K562 (cell line): Measurements from ENCODE around the gene CYRIA. TPM values are rescaled to one million over a fixed set of nuclear protein-coding genes. Genes with fewer than 3 reads are reported as not detected.

Source experiments
- ATAC-seq: fragments of 200-7000 bp; cut with Tn5 transposase; 3 replicates; pipeline ENCODE4 v1.9.1; 2020; ENCODE audit warnings: moderate library complexity
- BruUV-seq: library from RNA; stranded (reverse); fragments of 400-500 nt; replicated peaks from 2 replicates; lab custom pipeline; 2021; lab: Mats Ljungman, UMichigan
- CTCF ChIA-PET: fragments of 300-600 bp; formaldehyde crosslinking; extraction: SDS; loops from one replicate; lab custom pipeline; 2021; ENCODE audit warnings: low intra/inter-chr PET ratio; lab: Yijun Ruan, JAX
- POLR2A ChIA-PET: fragments of 300-600, 350-650 bp; sonication (Branson Sonifier 250); formaldehyde crosslinking; extraction: SDS; loops from one replicate; lab custom pipeline; 2021; ENCODE audit warnings: antibody characterized with exemption, inconsistent platforms; lab: Yijun Ruan, JAX
- DNase-seq, 4 experiments: peaks; one replicate each; pipeline versions ENCODE4 v3.0.0 to v3.0.0-alpha.2; 2011 to 2018; ENCODE audit warnings: low spot score in 3 of 4, mixed read lengths in 3 of 4; ENCODE audit errors: extremely low read depth in 1 of 4
- FAIRE-seq: peaks from 2 replicates; lab custom pipeline; 2011; peaks lifted over from hg19 to GRCh38; lab: Jason Lieb, UNC
- H2AFZ ChIP-seq: 2 replicates; pipeline ENCODE4 v1.6.0; 2011; ENCODE audit warnings: low read depth, low read length, control low read depth, inconsistent platforms
- H3K27ac ChIP-seq: fragments of 200-600 bp; 3 replicates; pipeline ENCODE4 v1.8.0; 2011; ENCODE audit warnings: low read depth, mild to moderate bottlenecking, control low read depth, inconsistent platforms, low read length, moderate library complexity, mixed read lengths; ENCODE audit errors: extremely low read depth
- H3K27me3 ChIP-seq, 2 experiments: fragments of 300-600 bp in 1 of 2; 2 replicates in 1 of 2; 3 replicates in 1 of 2; pipeline versions ENCODE4 v1.6.0 to v1.8.0; 2011; ENCODE audit warnings: inconsistent platforms in 2 of 2, low read length in 2 of 2, mild to moderate bottlenecking in 1 of 2, mixed read lengths in 1 of 2, moderate library complexity in 1 of 2; ENCODE audit not compliant: control insufficient read depth in 2 of 2, insufficient read depth in 2 of 2
- H3K36me3 ChIP-seq: fragments of 300-600 bp; 3 replicates; pipeline ENCODE4 v1.8.0; 2011; ENCODE audit warnings: mild to moderate bottlenecking, low read length, inconsistent platforms; ENCODE audit not compliant: control insufficient read depth, insufficient read depth
- H3K4me1 ChIP-seq, 2 experiments: fragments of 200-600 bp in 1 of 2; replicated peaks in 1 of 2; 2 replicates in 1 of 2; 3 replicates in 1 of 2; pipeline versions ENCODE4 v1.5.1 to v1.8.0; 2011; ENCODE audit warnings: inconsistent platforms in 2 of 2, low read length in 2 of 2, mild to moderate bottlenecking in 1 of 2, mixed read lengths in 1 of 2, moderate library complexity in 1 of 2; ENCODE audit not compliant: control insufficient read depth in 2 of 2, insufficient read depth in 2 of 2
- H3K4me2 ChIP-seq: 2 replicates; pipeline ENCODE4 v1.6.1; 2011; ENCODE audit warnings: low read length, control low read depth, inconsistent platforms, mixed read lengths; ENCODE audit not compliant: insufficient read depth
- H3K4me3 ChIP-seq: fragments of 200-600 bp; sonication (generic), shearing (Covaris generic); 2 replicates; pipeline ENCODE4 v1.5.1; 2016; ENCODE audit warnings: control low read depth, inconsistent platforms
- H3K79me2 ChIP-seq: fragments of 200-600 bp; 3 replicates; pipeline ENCODE4 v1.8.0; 2011; ENCODE audit warnings: low read length, inconsistent platforms; ENCODE audit not compliant: control insufficient read depth, insufficient read depth
- H3K9ac ChIP-seq, 2 experiments: 2 replicates each; pipeline versions ENCODE4 v1.6.0 to v1.6.1; 2011; ENCODE audit warnings: low read depth in 2 of 2, low read length in 2 of 2, control low read depth in 1 of 2, inconsistent platforms in 1 of 2, mild to moderate bottlenecking in 1 of 2, mixed read lengths in 1 of 2; ENCODE audit not compliant: insufficient read depth in 1 of 2
- H3K9me1 ChIP-seq: one replicate; pipeline ENCODE4 v1.6.0; 2011; ENCODE audit warnings: inconsistent platforms, mild to moderate bottlenecking, low read length, moderate library complexity; ENCODE audit not compliant: control insufficient read depth, insufficient read depth
- H3K9me3 ChIP-seq: replicated peaks from 2 replicates; pipeline ENCODE4 v1.5.1; 2011; ENCODE audit warnings: low read depth, low read length, inconsistent platforms; ENCODE audit not compliant: control insufficient read depth, insufficient read depth
- H4K20me1 ChIP-seq: replicated peaks from 2 replicates; pipeline ENCODE4 v1.6.1; 2011; ENCODE audit warnings: low read length, inconsistent platforms, mixed read lengths; ENCODE audit not compliant: control insufficient read depth, insufficient read depth
- E2F3 ChIP-seq: fragments of 250-450 bp; sonication (Bioruptor Pico); IDR thresholded peaks from 2 replicates; pipeline ENCODE4 v1.4.0; 2020; ENCODE audit warnings: mild to moderate bottlenecking
- HDAC8 ChIP-seq: fragments of 450-650 bp; IDR thresholded peaks from 2 replicates; pipeline ENCODE4 v1.6.1; 2016; ENCODE audit warnings: mild to moderate bottlenecking, missing genetic modification characterization, moderate library complexity, missing compliant biosample characterization
- KDM2B ChIP-seq: fragments of 250-450 bp; sonication (Bioruptor Pico); IDR thresholded peaks from 2 replicates; pipeline ENCODE4 v1.8.0; 2021; ENCODE audit warnings: mild to moderate bottlenecking, moderate library complexity
- SIN3A ChIP-seq, 2 experiments: fragments of 150-350 bp in 1 of 2; IDR thresholded peaks; 2 replicates each; pipeline ENCODE4 v1.6.1; 2011 to 2016; ENCODE audit warnings: borderline replicate concordance in 2 of 2, low read depth in 2 of 2, low read length in 2 of 2, mild to moderate bottlenecking in 2 of 2, moderate library complexity in 2 of 2; ENCODE audit not compliant: control insufficient read depth in 1 of 2
- ZNF239 ChIP-seq: fragments of 250-450 bp; sonication (Bioruptor Pico); IDR thresholded peaks from 2 replicates; pipeline ENCODE4 v1.4.0; 2020; ENCODE audit warnings: mild to moderate bottlenecking
- ZNF431 ChIP-seq: sonication (generic); formaldehyde crosslinking; IDR thresholded peaks from 2 replicates; pipeline ENCODE4 v1.8.0; 2022; ENCODE audit warnings: mild to moderate bottlenecking, missing genetic modification reagents
- WGBS: fragments of 100-300 bp; shearing (Covaris generic); methylation state at CpG from one replicate; pipeline ENCODE4 v1.1.6; 2016; ENCODE audit warnings: low coverage, mixed read lengths; ENCODE audit not compliant: insufficient coverage; ENCODE audit errors: missing lambda C conversion rate; 5-methylcytosine and 5-hydroxymethylcytosine counted together
- in situ Hi-C: fragments of 300-500 bp; cut with MboI; formaldehyde crosslinking; loops from 4 replicates; pipeline ENCODE4 v1.15.0; 2018; ENCODE audit warnings: inconsistent platforms, mixed read lengths
- intact Hi-C: fragments of 100-400 bp; cut with micrococcal nuclease; formaldehyde crosslinking; loops from 2 replicates; pipeline ENCODE4 v1.14.2; 2022
- polyA plus RNA-seq, 8 experiments: library from polyadenylated mRNA; depleted of rRNA in 4 of 8; stranded (reverse) in 5 of 8; unstranded in 3 of 8; fragments of >200 nt; fragmentation: Nextera tagmentation in 2 of 8; fragmentation: Illumina TruSeq in 1 of 8; extraction: Ambion mirVana in 2 of 8; extraction: Trizol in 1 of 8; gene quantifications; 2 replicates each; pipeline versions ENCODE4 v1.2.1 to v1.2.3, GENCODE V29; 2011 to 2014; ENCODE audit warnings: inconsistent platforms in 1 of 8, missing spikeins in 1 of 8
- total RNA-seq, 7 experiments: library from RNA; depleted of rRNA in 6 of 7; stranded (reverse); fragments of >200 nt in 6 of 7; fragmentation: Illumina TruSeq in 2 of 7; extraction: Trizol in 2 of 7; gene quantifications; 2 replicates each; pipeline versions ENCODE4 v1.2.1 to v1.2.3, GENCODE V29; 2011 to 2021; ENCODE audit warnings: low replicate concordance in 1 of 7
- TF ChIP-seq, protein P1 (sequence below): sonication (generic); formaldehyde crosslinking; IDR thresholded peaks from 2 replicates; pipeline ENCODE4 v1.8.0; 2022; ENCODE audit warnings: mild to moderate bottlenecking, missing genetic modification reagents
- TF ChIP-seq, protein P2 (sequence below): sonication (generic); formaldehyde crosslinking; IDR thresholded peaks from 2 replicates; pipeline ENCODE4 v1.9.0; 2022; ENCODE audit warnings: mild to moderate bottlenecking, missing genetic modification reagents
- TF ChIP-seq, protein P3 (sequence below): sonication (generic); formaldehyde crosslinking; IDR thresholded peaks from 2 replicates; pipeline ENCODE4 v1.4.0; 2020; ENCODE audit warnings: mild to moderate bottlenecking, missing genetic modification reagents
- TF ChIP-seq, protein P4 (sequence below), 2 experiments: fragments of 450-650 bp; conservative IDR thresholded peaks; 2 replicates each; pipeline ENCODE4 v1.6.1; 2017; ENCODE audit warnings: mild to moderate bottlenecking in 2 of 2, moderate library complexity in 2 of 2

Gene CYRIA
- total and polyA plus RNA-seq, 9 of the 15 experiments (the other 6 are each of a cell fraction or from before 2014, with no cell fraction given), result 0.84 to 5.6 (median 3.0) TPM

DNA sequence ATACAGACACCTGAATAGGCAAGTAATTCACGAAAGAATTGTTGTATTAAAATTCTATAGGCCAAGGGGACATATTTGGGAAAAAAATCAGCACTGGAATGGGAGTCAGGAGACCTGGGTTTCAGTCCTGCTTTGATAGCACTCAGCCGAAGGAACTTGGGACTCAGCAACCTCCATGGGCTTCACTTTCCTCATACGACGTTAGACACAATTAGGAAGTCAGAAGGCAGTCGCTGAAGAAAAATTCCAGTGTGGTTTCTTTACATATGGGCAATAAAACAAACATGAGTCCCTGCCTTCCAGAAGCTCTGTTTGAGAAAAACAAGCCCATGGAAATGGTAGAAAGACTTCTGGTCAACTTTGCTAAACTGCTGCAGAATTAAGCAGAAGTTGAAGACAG, 15.1 kb upstream of the CYRIA start:
- ChIA-PET POLR2A (no interaction called here), CTCF (no interaction called here)
- no peak overlapping the region for H3K4me2 ChIP-seq
- no peaks in the 10 kb centered on the region for H3K36me3 ChIP-seq
- no peak overlapping the region for H3K27ac ChIP-seq
- H3K4me1 ChIP-seq, result no peaks in the 10 kb centered on the region
- FAIRE-seq (no peak), ATAC-seq (no peak), DNase-seq (no peak)
- no TSS peak for BruUV-seq
- no peaks in the 10 kb centered on the region for H3K79me2 ChIP-seq
- 4% methylated on average over 5 of the region's 5 CpGs for WGBS
- no peak for TF ChIP-seq SIN3A (IDR thresholded peaks at IDR 0.05; ENCODE audit: borderline replicate concordance in 2 of 2, control insufficient read depth in 1 of 2, low read depth in 2 of 2, low read length in 2 of 2)
- TF ChIP-seq, protein P1, sequence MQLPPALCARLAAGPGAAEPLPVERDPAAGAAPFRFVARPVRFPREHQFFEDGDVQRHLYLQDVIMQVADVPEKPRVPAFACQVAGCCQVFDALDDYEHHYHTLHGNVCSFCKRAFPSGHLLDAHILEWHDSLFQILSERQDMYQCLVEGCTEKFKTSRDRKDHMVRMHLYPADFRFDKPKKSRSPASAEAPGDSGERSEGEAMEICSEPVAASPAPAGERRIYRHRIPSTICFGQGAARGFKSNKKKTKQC (CRISPR knock-in tag), result no peak
- TF ChIP-seq HDAC8 (tag), result no peak
- H3K9ac ChIP-seq, result no peak overlapping the region
- H3K9me3 ChIP-seq, result peaks cover 2% of the 10 kb centered on the region; the same call in 1 of the 2 replicates
- H3K9me1 ChIP-seq, result no peaks in the 10 kb centered on the region
- intact Hi-C loops (no loop called here), in situ Hi-C loops (no loop called here)
- no peak overlapping the region for H3K4me3 ChIP-seq
- H3K27me3 ChIP-seq, result peaks cover 0 to 13% of the 10 kb centered on the region in 2 experiments; a peak in 3 of 5 replicates
- no peaks in the 10 kb centered on the region for H4K20me1 ChIP-seq
- H2AFZ ChIP-seq, result no peak overlapping the region

DNA sequence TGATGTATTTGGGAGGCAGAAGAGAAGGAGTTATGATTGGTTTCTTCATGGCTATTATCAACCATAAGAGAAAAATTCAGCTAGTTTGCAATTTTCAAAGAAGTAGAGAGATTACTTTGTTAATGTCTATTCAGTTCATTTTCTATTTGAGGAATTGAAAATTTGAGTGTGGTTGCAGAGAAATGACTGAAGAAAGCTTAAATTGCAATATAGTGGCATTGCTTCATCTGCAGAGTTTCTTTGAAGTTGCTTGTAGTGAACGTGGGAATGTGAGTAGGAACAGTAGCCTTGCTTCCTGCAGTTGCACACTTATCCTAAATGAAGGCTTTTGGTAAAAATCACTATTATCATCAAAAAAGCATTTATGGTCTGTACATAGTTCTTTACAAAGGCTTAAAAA, 14.7 kb upstream of the CYRIA start:
- no peak for FAIRE-seq
- H3K9me3 ChIP-seq, result peaks cover 2% of the 10 kb centered on the region; the same call in 1 of the 2 replicates
- no peak for DNase-seq
- TF ChIP-seq, protein P2, sequence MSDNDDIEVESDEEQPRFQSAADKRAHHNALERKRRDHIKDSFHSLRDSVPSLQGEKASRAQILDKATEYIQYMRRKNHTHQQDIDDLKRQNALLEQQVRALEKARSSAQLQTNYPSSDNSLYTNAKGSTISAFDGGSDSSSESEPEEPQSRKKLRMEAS (CRISPR knock-in tag), result no peak
- TF ChIP-seq, protein P3, sequence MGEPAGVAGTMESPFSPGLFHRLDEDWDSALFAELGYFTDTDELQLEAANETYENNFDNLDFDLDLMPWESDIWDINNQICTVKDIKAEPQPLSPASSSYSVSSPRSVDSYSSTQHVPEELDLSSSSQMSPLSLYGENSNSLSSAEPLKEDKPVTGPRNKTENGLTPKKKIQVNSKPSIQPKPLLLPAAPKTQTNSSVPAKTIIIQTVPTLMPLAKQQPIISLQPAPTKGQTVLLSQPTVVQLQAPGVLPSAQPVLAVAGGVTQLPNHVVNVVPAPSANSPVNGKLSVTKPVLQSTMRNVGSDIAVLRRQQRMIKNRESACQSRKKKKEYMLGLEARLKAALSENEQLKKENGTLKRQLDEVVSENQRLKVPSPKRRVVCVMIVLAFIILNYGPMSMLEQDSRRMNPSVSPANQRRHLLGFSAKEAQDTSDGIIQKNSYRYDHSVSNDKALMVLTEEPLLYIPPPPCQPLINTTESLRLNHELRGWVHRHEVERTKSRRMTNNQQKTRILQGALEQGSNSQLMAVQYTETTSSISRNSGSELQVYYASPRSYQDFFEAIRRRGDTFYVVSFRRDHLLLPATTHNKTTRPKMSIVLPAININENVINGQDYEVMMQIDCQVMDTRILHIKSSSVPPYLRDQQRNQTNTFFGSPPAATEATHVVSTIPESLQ (CRISPR knock-in tag), result no peak
- no peak for TF ChIP-seq E2F3 (CRISPR knock-in tag)
- TF ChIP-seq ZNF431, result no peak
- TF ChIP-seq ZNF239 (CRISPR knock-in tag), result no peak
- TF ChIP-seq, protein P4, sequence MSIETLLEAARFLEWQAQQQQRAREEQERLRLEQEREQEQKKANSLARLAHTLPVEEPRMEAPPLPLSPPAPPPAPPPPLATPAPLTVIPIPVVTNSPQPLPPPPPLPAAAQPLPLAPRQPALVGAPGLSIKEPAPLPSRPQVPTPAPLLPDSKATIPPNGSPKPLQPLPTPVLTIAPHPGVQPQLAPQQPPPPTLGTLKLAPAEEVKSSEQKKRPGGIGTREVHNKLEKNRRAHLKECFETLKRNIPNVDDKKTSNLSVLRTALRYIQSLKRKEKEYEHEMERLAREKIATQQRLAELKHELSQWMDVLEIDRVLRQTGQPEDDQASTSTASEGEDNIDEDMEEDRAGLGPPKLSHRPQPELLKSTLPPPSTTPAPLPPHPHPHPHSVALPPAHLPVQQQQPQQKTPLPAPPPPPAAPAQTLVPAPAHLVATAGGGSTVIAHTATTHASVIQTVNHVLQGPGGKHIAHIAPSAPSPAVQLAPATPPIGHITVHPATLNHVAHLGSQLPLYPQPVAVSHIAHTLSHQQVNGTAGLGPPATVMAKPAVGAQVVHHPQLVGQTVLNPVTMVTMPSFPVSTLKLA (conservative IDR thresholded peaks at IDR 0.05), result no peak
- no peak for TF ChIP-seq KDM2B
- CTCF ChIA-PET, result no interaction called here
- no peaks in the 10 kb centered on the region for H3K9me1 ChIP-seq
- H3K4me1 ChIP-seq, result no peaks in the 10 kb centered on the region
- no peak overlapping the region for H3K4me2 ChIP-seq
- no peak overlapping the region for H3K4me3 ChIP-seq
- H2AFZ ChIP-seq, result no peak overlapping the region
- no peak overlapping the region for H3K27ac ChIP-seq
- H4K20me1 ChIP-seq, result no peaks in the 10 kb centered on the region
- H3K36me3 ChIP-seq, result no peaks in the 10 kb centered on the region
- intact Hi-C loops, result no loop called here
- POLR2A ChIA-PET, result no interaction called here
- no peaks in the 10 kb centered on the region for H3K79me2 ChIP-seq
- no peak overlapping the region for H3K9ac ChIP-seq
- peaks cover 0 to 12% of the 10 kb centered on the region in 2 experiments; a peak in 2 of 5 replicates for H3K27me3 ChIP-seq
- no peak for ATAC-seq
- in situ Hi-C loops, result no loop called here
- WGBS, result 0% methylated on average over 1 of the region's 1 CpG
- BruUV-seq, result no TSS peak
